Liver (tissue), 9 donors: ENCODE results near the gene TANC1. TPM values are rescaled to one million over a fixed set of nuclear protein-coding genes. Genes with fewer than 3 reads are reported as not detected.

Experiments used
- DNase-seq: peaks from one replicate; pipeline ENCODE4 v3.0.0-alpha.2; 2017; ENCODE audit warnings: low spot score
- H3K27ac ChIP-seq, 2 donors: one replicate each; pipeline ENCODE4 v1.7.0; 2013; ENCODE audit warnings: inconsistent platforms in 2 of 2, low read length in 2 of 2, control low read depth in 1 of 2, low read depth in 1 of 2, mild to moderate bottlenecking in 1 of 2
- H3K27me3 ChIP-seq, 4 donors: one replicate each; pipeline versions ENCODE4 v1.6.1 to v1.7.0; 2013; ENCODE audit warnings: low read length in 3 of 4, inconsistent platforms in 1 of 4, mild to moderate bottlenecking in 1 of 4, moderate library complexity in 1 of 4; ENCODE audit not compliant: control insufficient read depth in 4 of 4, insufficient read depth in 4 of 4
- H3K36me3 ChIP-seq, 4 donors: one replicate each; pipeline versions ENCODE4 v1.6.1 to v1.7.0; 2013; ENCODE audit warnings: low read length in 3 of 4, mild to moderate bottlenecking in 3 of 4, low read depth in 1 of 4, moderate library complexity in 1 of 4; ENCODE audit not compliant: control insufficient read depth in 4 of 4, insufficient read depth in 3 of 4
- H3K4me1 ChIP-seq, 4 donors: one replicate each; pipeline versions ENCODE4 v1.6.1 to v1.7.0; 2013; ENCODE audit warnings: low read length in 3 of 4, mild to moderate bottlenecking in 3 of 4, moderate library complexity in 1 of 4; ENCODE audit not compliant: control insufficient read depth in 4 of 4, insufficient read depth in 4 of 4
- H3K4me3 ChIP-seq, 3 donors: one replicate each; pipeline versions ENCODE4 v1.6.1 to v1.7.0; 2013; ENCODE audit warnings: low read length in 3 of 3, control low read depth in 1 of 3, low read depth in 1 of 3, mild to moderate bottlenecking in 1 of 3
- H3K9ac ChIP-seq, 2 donors: one replicate each; pipeline ENCODE4 v1.7.0; 2013; ENCODE audit warnings: low read length in 2 of 2, mild to moderate bottlenecking in 2 of 2, moderate library complexity in 2 of 2, control low read depth in 1 of 2, low read depth in 1 of 2
- H3K9me3 ChIP-seq, 4 donors: one replicate each; pipeline versions ENCODE4 v1.6.1 to v1.7.0; 2013; ENCODE audit warnings: low read length in 3 of 4; ENCODE audit not compliant: control insufficient read depth in 4 of 4
- ATF3 ChIP-seq: IDR thresholded peaks from 2 replicates; pipeline ENCODE4 v1.6.1; 2016; ENCODE audit warnings: antibody characterized with exemption
- CTCF ChIP-seq: fragments of 150-350 bp; IDR thresholded peaks from 2 replicates; pipeline ENCODE4 v1.5.1; 2017; ENCODE audit warnings: improper control_type of control experiment, low read depth, low read length; ENCODE audit not compliant: missing input control
- EGR1 ChIP-seq, 2 donors: IDR thresholded peaks; 2 replicates each; pipeline ENCODE4 v1.6.1; 2016 to 2018; ENCODE audit warnings: antibody characterized with exemption in 2 of 2, low read depth in 2 of 2
- FOXA1 ChIP-seq: IDR thresholded peaks from 2 replicates; pipeline ENCODE4 v1.6.1; 2016; ENCODE audit warnings: antibody characterized with exemption
- FOXA2 ChIP-seq: IDR thresholded peaks from 2 replicates; pipeline ENCODE4 v1.6.1; 2016; ENCODE audit warnings: antibody characterized with exemption
- GABPA ChIP-seq, 2 donors: IDR thresholded peaks in 1 of 2; conservative IDR thresholded peaks in 1 of 2; 2 replicates each; pipeline ENCODE4 v1.6.1; 2016; ENCODE audit warnings: antibody characterized with exemption in 2 of 2, mild to moderate bottlenecking in 1 of 2, moderate library complexity in 1 of 2
- HNF4A ChIP-seq, 2 donors: conservative IDR thresholded peaks; 2 replicates each; pipeline ENCODE4 v1.6.1; 2016; ENCODE audit warnings: antibody characterized with exemption in 2 of 2, mild to moderate bottlenecking in 2 of 2
- JUND ChIP-seq, 2 donors: IDR thresholded peaks; 2 replicates each; pipeline ENCODE4 v1.6.1; 2016; ENCODE audit warnings: antibody characterized with exemption in 2 of 2
- MAX ChIP-seq: IDR thresholded peaks from 2 replicates; pipeline ENCODE4 v1.6.1; 2016; ENCODE audit warnings: antibody characterized with exemption
- NR2F2 ChIP-seq: IDR thresholded peaks from 2 replicates; pipeline ENCODE4 v1.6.1; 2016; ENCODE audit warnings: antibody characterized with exemption
- RAD21 ChIP-seq, 2 donors: IDR thresholded peaks; 2 replicates each; pipeline ENCODE4 v1.6.1; 2016; ENCODE audit warnings: antibody characterized with exemption in 2 of 2, mild to moderate bottlenecking in 2 of 2
- REST ChIP-seq: IDR thresholded peaks from 2 replicates; pipeline ENCODE4 v1.6.1; 2016; ENCODE audit warnings: antibody characterized with exemption, mild to moderate bottlenecking
- RXRA ChIP-seq, 2 donors: IDR thresholded peaks; 2 replicates each; pipeline ENCODE4 v1.6.1; 2017 to 2018; ENCODE audit warnings: antibody characterized with exemption in 2 of 2, mild to moderate bottlenecking in 1 of 2
- SP1 ChIP-seq: IDR thresholded peaks from 2 replicates; pipeline ENCODE4 v1.6.1; 2018; ENCODE audit warnings: antibody characterized with exemption, mild to moderate bottlenecking
- TAF1 ChIP-seq: conservative IDR thresholded peaks from 2 replicates; pipeline ENCODE4 v1.6.1; 2016; ENCODE audit warnings: antibody characterized with exemption, mild to moderate bottlenecking
- YY1 ChIP-seq: IDR thresholded peaks from 2 replicates; pipeline ENCODE4 v1.6.1; 2016; ENCODE audit warnings: antibody characterized with exemption, mild to moderate bottlenecking
- ZBTB33 ChIP-seq: IDR thresholded peaks from 2 replicates; pipeline ENCODE4 v1.6.1; 2016; ENCODE audit warnings: antibody characterized with exemption
- WGBS: extraction: QIAGEN DNeasy Blood & Tissue Kit; methylation state at CpG from one replicate; pipeline ENCODE4 v1.1.7; 2013; 5-methylcytosine and 5-hydroxymethylcytosine counted together
- polyA plus RNA-seq, 2 donors: library from polyadenylated mRNA; stranded (reverse) in 1 of 2; unstranded in 1 of 2; fragments of 200-250 nt in 1 of 2; fragments of >200 nt in 1 of 2; fragmentation: Nextera tagmentation in 1 of 2; extraction: Ambion mirVana in 1 of 2; gene quantifications; one replicate each; pipeline versions ENCODE4 v1.2.1 to v1.2.3, GENCODE V29; 2013 to 2015
- total RNA-seq, 2 donors: library from RNA; depleted of rRNA; stranded (reverse); fragments of >200 nt; gene quantifications; one replicate each; pipeline ENCODE4 v1.2.3, GENCODE V29; 2014
- donor health status: healthy.
- donor health status: healthy.
- donor health status: healthy.
- donor health status: healthy.
- donor health status: healthy.

The TANC1 gene
- total and polyA plus RNA-seq, 4 donors = 3.7 to 17.7 (median 5.2) TPM

GRCh38 chr2:159093497-159093896 is 125.1 kb downstream of the TANC1 start (continued):
- TF ChIP-seq CTCF = no peak
- TF ChIP-seq ATF3 = no peak
- TF ChIP-seq SP1 = no peak
- no peak for TF ChIP-seq EGR1 (IDR thresholded peaks at IDR 0.05; ENCODE audit: low read depth in 2 of 2)

GRCh38 chr2:159094173-159094737 is 125.8 kb downstream of the TANC1 start:
- Histone ChIP-seq H3K4me3 (no peak overlapping the region), H3K27me3 (no peaks in the 10 kb centered on the region), H3K36me3 (no peaks in the 10 kb centered on the region), H3K27ac (peak overlapping the region; percentile 7 to 21), H3K9ac (no peak overlapping the region), H3K9me3 (peaks cover 0 to 3% (median 1%) of the 10 kb centered on the region in 4 donors), H3K4me1 (peaks cover 0 to 10% (median 2%) of the 10 kb centered on the region in 4 donors)
- TF ChIP-seq RXRA (IDR thresholded peaks at IDR 0.05) = no peak
- no peak for TF ChIP-seq HNF4A (conservative IDR thresholded peaks at IDR 0.05)
- no peak for TF ChIP-seq FOXA2
- TF ChIP-seq ATF3 = no peak
- no peak for TF ChIP-seq YY1
- no peak for TF ChIP-seq FOXA1
- TF ChIP-seq JUND (IDR thresholded peaks at IDR 0.05) = no peak
- TF ChIP-seq RAD21 (IDR thresholded peaks at IDR 0.05) = no peak
- TF ChIP-seq SP1 = no peak
- DNase-seq = no peak
- WGBS = 74% methylated on average over 10 of the region's 10 CpGs

- 94% methylated on average over 1 of the region's 1 CpG for WGBS
Measured at GRCh38 chr2:159095813-159096212, 127.4 kb downstream of the TANC1 start.

More at GRCh38 chr2:159095813-159096212, 127.4 kb downstream of the TANC1 start:
- H3K9me3 ChIP-seq = peaks cover 0 to 3% (median 1%) of the 10 kb centered on the region in 4 donors
- TF ChIP-seq SP1 (no peak), TAF1 (no peak), GABPA (IDR thresholded peaks at IDR 0.05 in 1 of 2, conservative IDR thresholded peaks at IDR 0.05 in 1 of 2) (no peak), MAX (no peak), CTCF (no peak), EGR1 (IDR thresholded peaks at IDR 0.05; ENCODE audit: low read depth in 2 of 2) (no peak), REST (no peak), RAD21 (IDR thresholded peaks at IDR 0.05) (no peak), ZBTB33 (no peak), FOXA1 (no peak), ATF3 (no peak), HNF4A (conservative IDR thresholded peaks at IDR 0.05) (no peak), JUND (IDR thresholded peaks at IDR 0.05) (no peak), FOXA2 (no peak), NR2F2 (no peak), RXRA (IDR thresholded peaks at IDR 0.05) (no peak)
- peaks cover 0 to 10% (median 2%) of the 10 kb centered on the region in 4 donors for H3K4me1 ChIP-seq
- H3K9ac ChIP-seq = no peak overlapping the region
- H3K4me3 ChIP-seq = no peak overlapping the region
- H3K36me3 ChIP-seq = no peaks in the 10 kb centered on the region
- no peak for DNase-seq
- no peak overlapping the region for H3K27ac ChIP-seq
- H3K27me3 ChIP-seq = no peaks in the 10 kb centered on the region
